HEK293 (cell line): ENCODE measurements around the gene PRELID1.

Experiments
- CTCF ChIA-PET: fragments of 350-600 bp; formaldehyde crosslinking; extraction: SDS; loops from one replicate; lab custom pipeline; 2021; ENCODE audit warnings: antibody characterized with exemption; lab: Yijun Ruan, JAX
- POLR2A ChIA-PET: fragments of 300-600 bp; formaldehyde crosslinking; extraction: SDS; loops from one replicate; lab custom pipeline; 2020; ENCODE audit warnings: antibody characterized with exemption, inconsistent platforms; lab: Yijun Ruan, JAX
- H3K27ac ChIP-seq: fragments of 200-500 bp; sonication (Bioruptor generic); 2 replicates; pipeline ENCODE4 v1.5.1; 2014; ENCODE audit warnings: low read depth, low read length, control low read depth, inconsistent platforms; ENCODE audit errors: extremely low read depth
- H3K36me3 ChIP-seq, 2 experiments: fragments of 200-500 bp in 1 of 2; sonication (Bioruptor generic) in 1 of 2; 1 replicate in 1 of 2; 2 replicates in 1 of 2; pipeline ENCODE4 v1.5.1; 2014 to 2017; ENCODE audit warnings: inconsistent platforms in 2 of 2, low read length in 2 of 2; ENCODE audit not compliant: control insufficient read depth in 2 of 2, insufficient read depth in 1 of 2
- H3K4me1 ChIP-seq: fragments of 200-500 bp; sonication (Bioruptor generic); 2 replicates; pipeline ENCODE4 v1.5.1; 2014; ENCODE audit warnings: mild to moderate bottlenecking, low read length, inconsistent platforms; ENCODE audit not compliant: control insufficient read depth, insufficient read depth
- H3K4me3 ChIP-seq: 2 replicates; pipeline ENCODE4 v1.5.1; 2011; ENCODE audit warnings: low read depth, mild to moderate bottlenecking, control low read depth, low read length, moderate library complexity
- H3K9me3 ChIP-seq: fragments of 200-500 bp; sonication (Bioruptor generic); 2 replicates; pipeline ENCODE4 v1.5.1; 2014; ENCODE audit warnings: low read depth, low read length, inconsistent platforms; ENCODE audit not compliant: control insufficient read depth, insufficient read depth
- BCL11B ChIP-seq: fragments of 450-650 bp; formaldehyde crosslinking; IDR thresholded peaks from 2 replicates; pipeline ENCODE4 v1.5.1; 2016; ENCODE audit warnings: low read depth, missing biosample characterization, missing genetic modification characterization
- IKZF3 ChIP-seq: fragments of 450-650 bp; IDR thresholded peaks from 2 replicates; pipeline ENCODE4 v1.5.0; 2018; ENCODE audit warnings: missing biosample characterization, mild to moderate bottlenecking, missing genetic modification characterization, moderate library complexity
- KLF1 ChIP-seq: fragments of 450-650 bp; formaldehyde crosslinking; IDR thresholded peaks from 2 replicates; pipeline ENCODE4 v1.5.1; 2016; ENCODE audit warnings: missing biosample characterization, missing genetic modification characterization
- KLF10 ChIP-seq: fragments of 450-650 bp; IDR thresholded peaks from 2 replicates; pipeline ENCODE4 v1.5.1; 2018; ENCODE audit warnings: missing biosample characterization, mild to moderate bottlenecking, missing genetic modification characterization
- TCF7L2 ChIP-seq: IDR thresholded peaks from 2 replicates; pipeline ENCODE4 v1.6.1; 2011; ENCODE audit warnings: low read depth, mild to moderate bottlenecking, inconsistent platforms, low read length, moderate library complexity, borderline replicate concordance
- TRIM28 ChIP-seq: IDR thresholded peaks from 2 replicates; pipeline ENCODE4 v1.6.1; 2011; ENCODE audit warnings: low read length, control low read depth, borderline replicate concordance
- ZBTB1 ChIP-seq: fragments of 450-650 bp; formaldehyde crosslinking; IDR thresholded peaks from 2 replicates; pipeline ENCODE4 v1.5.1; 2016; ENCODE audit warnings: missing biosample characterization, missing genetic modification characterization
- ZBTB20 ChIP-seq: fragments of 450-650 bp; formaldehyde crosslinking; IDR thresholded peaks from 2 replicates; pipeline ENCODE4 v1.5.1; 2016; ENCODE audit warnings: missing biosample characterization, missing genetic modification characterization
- ZBTB7A ChIP-seq: fragments of 450-650 bp; formaldehyde crosslinking; IDR thresholded peaks from 2 replicates; pipeline ENCODE4 v1.5.1; 2016; ENCODE audit warnings: low read depth, missing biosample characterization, missing genetic modification characterization
- ZEB2 ChIP-seq: fragments of 450-650 bp; formaldehyde crosslinking; IDR thresholded peaks from 2 replicates; pipeline ENCODE4 v1.5.1; 2016; ENCODE audit warnings: missing biosample characterization, missing genetic modification characterization
- ZNF10 ChIP-seq: fragments of 450-650 bp; formaldehyde crosslinking; IDR thresholded peaks from 2 replicates; pipeline ENCODE4 v1.5.1; 2017; ENCODE audit warnings: missing biosample characterization, missing genetic modification characterization
- ZNF138 ChIP-seq: fragments of 450-650 bp; formaldehyde crosslinking; IDR thresholded peaks from 2 replicates; pipeline ENCODE4 v1.5.1; 2016; ENCODE audit warnings: missing biosample characterization, missing genetic modification characterization, borderline replicate concordance
- ZNF157 ChIP-seq: fragments of 450-650 bp; formaldehyde crosslinking; IDR thresholded peaks from 2 replicates; pipeline ENCODE4 v1.5.1; 2016; ENCODE audit warnings: missing biosample characterization, missing genetic modification characterization
- ZNF169 ChIP-seq: fragments of 450-650 bp; formaldehyde crosslinking; IDR thresholded peaks from 2 replicates; pipeline ENCODE4 v1.5.1; 2016; ENCODE audit warnings: missing biosample characterization, missing genetic modification characterization
- ZNF341 ChIP-seq: fragments of 450-650 bp; formaldehyde crosslinking; IDR thresholded peaks from 2 replicates; pipeline ENCODE4; 2016; ENCODE audit warnings: low read depth, missing biosample characterization, missing genetic modification characterization
- ZNF37A ChIP-seq: fragments of 450-650 bp; IDR thresholded peaks from 2 replicates; pipeline ENCODE4 v1.5.1; 2018; ENCODE audit warnings: missing biosample characterization, missing genetic modification characterization
- ZNF473 ChIP-seq: fragments of 450-650 bp; formaldehyde crosslinking; IDR thresholded peaks from 2 replicates; pipeline ENCODE4 v1.5.1; 2017; ENCODE audit warnings: missing biosample characterization, missing genetic modification characterization
- ZNF521 ChIP-seq: fragments of 450-650 bp; formaldehyde crosslinking; IDR thresholded peaks from 2 replicates; pipeline ENCODE4 v1.5.1; 2017; ENCODE audit warnings: missing biosample characterization, mild to moderate bottlenecking, missing genetic modification characterization
- ZNF529 ChIP-seq: fragments of 450-650 bp; formaldehyde crosslinking; IDR thresholded peaks from 2 replicates; pipeline ENCODE4 v1.5.1; 2017; ENCODE audit warnings: missing genetic modification characterization, missing biosample characterization; ENCODE audit not compliant: insufficient replicate concordance
- ZNF530 ChIP-seq: fragments of 450-650 bp; formaldehyde crosslinking; IDR thresholded peaks from 2 replicates; pipeline ENCODE4 v1.5.1; 2016; ENCODE audit warnings: low read depth, missing biosample characterization, missing genetic modification characterization
- ZNF792 ChIP-seq: fragments of 450-650 bp; formaldehyde crosslinking; IDR thresholded peaks from 2 replicates; pipeline ENCODE4 v1.5.1; 2016; ENCODE audit warnings: missing biosample characterization, missing genetic modification characterization
- ZSCAN16 ChIP-seq: fragments of 450-650 bp; formaldehyde crosslinking; IDR thresholded peaks from 2 replicates; pipeline ENCODE4 v1.5.1; 2016; ENCODE audit warnings: missing biosample characterization, missing genetic modification characterization
- TF ChIP-seq, protein P1 (sequence below): fragments of 450-650 bp; formaldehyde crosslinking; IDR thresholded peaks from 2 replicates; pipeline ENCODE4 v1.5.1; 2016; ENCODE audit warnings: missing biosample characterization, missing genetic modification characterization
- TF ChIP-seq, protein P2 (sequence below): fragments of 450-650 bp; formaldehyde crosslinking; IDR thresholded peaks from 2 replicates; pipeline ENCODE4 v1.5.1; 2016; ENCODE audit warnings: missing biosample characterization, missing genetic modification characterization, borderline replicate concordance
- TF ChIP-seq, protein P3 (sequence below): fragments of 450-650 bp; formaldehyde crosslinking; IDR thresholded peaks from 2 replicates; pipeline ENCODE4 v1.5.1; 2017; ENCODE audit warnings: missing biosample characterization, missing genetic modification characterization
- TF ChIP-seq, protein P4 (sequence below): fragments of 450-650 bp; formaldehyde crosslinking; IDR thresholded peaks from 2 replicates; pipeline ENCODE4 v1.5.1; 2016; ENCODE audit warnings: missing biosample characterization, missing genetic modification characterization, low read depth

The PRELID1 gene

DNA sequence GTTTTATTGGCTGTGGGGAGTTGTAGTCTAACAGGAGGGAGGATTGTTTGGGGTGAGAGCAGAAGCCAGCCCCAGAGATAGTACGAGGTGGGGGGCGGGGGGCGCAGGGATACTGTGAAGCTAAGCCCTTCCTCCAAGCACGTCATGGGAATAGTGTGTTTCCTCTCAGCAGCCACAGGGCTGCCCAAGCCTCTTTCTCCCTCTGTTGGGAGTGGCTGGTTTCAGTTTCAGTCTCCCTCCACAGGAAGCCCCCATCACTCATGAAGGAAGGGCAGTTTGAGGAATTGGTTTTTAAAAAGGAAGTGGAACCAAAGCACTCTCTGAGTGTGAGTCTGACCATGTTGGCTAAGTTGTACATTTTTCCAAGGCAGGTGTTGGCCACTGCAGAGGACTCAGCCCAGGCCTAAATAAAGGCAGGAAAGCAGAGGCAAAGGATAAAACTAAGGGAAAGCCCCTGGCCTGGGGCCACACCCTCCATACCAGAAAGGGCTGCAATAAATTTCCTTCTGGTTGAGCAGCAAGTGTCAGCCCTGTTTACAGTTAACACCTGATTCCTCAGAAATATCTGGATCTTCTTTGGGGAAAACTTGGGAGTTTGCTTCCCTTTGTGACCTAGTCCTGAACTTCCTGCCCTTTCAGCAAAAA lies 3.2 kb upstream of the PRELID1 start (continued):
- TF ChIP-seq, protein P1, sequence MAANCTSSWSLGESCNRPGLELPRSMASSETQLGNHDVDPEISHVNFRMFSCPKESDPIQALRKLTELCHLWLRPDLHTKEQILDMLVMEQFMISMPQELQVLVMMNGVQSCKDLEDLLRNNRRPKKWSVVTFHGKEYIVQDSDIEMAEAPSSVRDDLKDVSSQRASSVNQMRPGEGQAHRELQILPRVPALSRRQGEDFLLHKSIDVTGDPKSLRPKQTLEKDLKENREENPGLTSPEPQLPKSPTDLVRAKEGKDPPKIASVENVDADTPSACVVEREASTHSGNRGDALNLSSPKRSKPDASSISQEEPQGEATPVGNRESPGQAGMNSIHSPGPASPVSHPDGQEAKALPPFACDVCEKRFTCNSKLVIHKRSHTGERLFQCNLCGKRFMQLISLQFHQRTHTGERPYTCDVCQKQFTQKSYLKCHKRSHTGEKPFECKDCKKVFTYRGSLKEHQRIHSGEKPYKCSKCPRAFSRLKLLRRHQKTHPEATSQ (tag by site-specific recombination), result no peak
- no peak for TF ChIP-seq ZNF10 (tag by site-specific recombination)
- 0 out of 2 replicates have a peak, but pooled peaks have one; percentile 37 for TF ChIP-seq TRIM28
- TF ChIP-seq ZNF473 (tag by site-specific recombination), result no peak
- peak; percentile 14; the same call in 1 of the 2 replicates for TF ChIP-seq ZEB2 (tag by site-specific recombination)
- peak; percentile 50 for TF ChIP-seq KLF10 (tag by site-specific recombination)
- TF ChIP-seq IKZF3 (tag by site-specific recombination), result peak; percentile 6; the same call in 1 of the 2 replicates
- TF ChIP-seq ZNF521 (tag by site-specific recombination), result no peak
- 0 out of 2 replicates have a peak, but pooled peaks have one; percentile 26 for TF ChIP-seq ZNF341 (tag by site-specific recombination)
- TF ChIP-seq, protein P2, sequence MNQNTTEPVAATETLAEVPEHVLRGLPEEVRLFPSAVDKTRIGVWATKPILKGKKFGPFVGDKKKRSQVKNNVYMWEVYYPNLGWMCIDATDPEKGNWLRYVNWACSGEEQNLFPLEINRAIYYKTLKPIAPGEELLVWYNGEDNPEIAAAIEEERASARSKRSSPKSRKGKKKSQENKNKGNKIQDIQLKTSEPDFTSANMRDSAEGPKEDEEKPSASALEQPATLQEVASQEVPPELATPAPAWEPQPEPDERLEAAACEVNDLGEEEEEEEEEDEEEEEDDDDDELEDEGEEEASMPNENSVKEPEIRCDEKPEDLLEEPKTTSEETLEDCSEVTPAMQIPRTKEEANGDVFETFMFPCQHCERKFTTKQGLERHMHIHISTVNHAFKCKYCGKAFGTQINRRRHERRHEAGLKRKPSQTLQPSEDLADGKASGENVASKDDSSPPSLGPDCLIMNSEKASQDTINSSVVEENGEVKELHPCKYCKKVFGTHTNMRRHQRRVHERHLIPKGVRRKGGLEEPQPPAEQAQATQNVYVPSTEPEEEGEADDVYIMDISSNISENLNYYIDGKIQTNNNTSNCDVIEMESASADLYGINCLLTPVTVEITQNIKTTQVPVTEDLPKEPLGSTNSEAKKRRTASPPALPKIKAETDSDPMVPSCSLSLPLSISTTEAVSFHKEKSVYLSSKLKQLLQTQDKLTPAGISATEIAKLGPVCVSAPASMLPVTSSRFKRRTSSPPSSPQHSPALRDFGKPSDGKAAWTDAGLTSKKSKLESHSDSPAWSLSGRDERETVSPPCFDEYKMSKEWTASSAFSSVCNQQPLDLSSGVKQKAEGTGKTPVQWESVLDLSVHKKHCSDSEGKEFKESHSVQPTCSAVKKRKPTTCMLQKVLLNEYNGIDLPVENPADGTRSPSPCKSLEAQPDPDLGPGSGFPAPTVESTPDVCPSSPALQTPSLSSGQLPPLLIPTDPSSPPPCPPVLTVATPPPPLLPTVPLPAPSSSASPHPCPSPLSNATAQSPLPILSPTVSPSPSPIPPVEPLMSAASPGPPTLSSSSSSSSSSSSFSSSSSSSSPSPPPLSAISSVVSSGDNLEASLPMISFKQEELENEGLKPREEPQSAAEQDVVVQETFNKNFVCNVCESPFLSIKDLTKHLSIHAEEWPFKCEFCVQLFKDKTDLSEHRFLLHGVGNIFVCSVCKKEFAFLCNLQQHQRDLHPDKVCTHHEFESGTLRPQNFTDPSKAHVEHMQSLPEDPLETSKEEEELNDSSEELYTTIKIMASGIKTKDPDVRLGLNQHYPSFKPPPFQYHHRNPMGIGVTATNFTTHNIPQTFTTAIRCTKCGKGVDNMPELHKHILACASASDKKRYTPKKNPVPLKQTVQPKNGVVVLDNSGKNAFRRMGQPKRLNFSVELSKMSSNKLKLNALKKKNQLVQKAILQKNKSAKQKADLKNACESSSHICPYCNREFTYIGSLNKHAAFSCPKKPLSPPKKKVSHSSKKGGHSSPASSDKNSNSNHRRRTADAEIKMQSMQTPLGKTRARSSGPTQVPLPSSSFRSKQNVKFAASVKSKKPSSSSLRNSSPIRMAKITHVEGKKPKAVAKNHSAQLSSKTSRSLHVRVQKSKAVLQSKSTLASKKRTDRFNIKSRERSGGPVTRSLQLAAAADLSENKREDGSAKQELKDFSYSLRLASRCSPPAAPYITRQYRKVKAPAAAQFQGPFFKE (tag by site-specific recombination), result no peak
- TF ChIP-seq KLF1 (tag by site-specific recombination), result peak; percentile 58
- no peak for TF ChIP-seq TCF7L2
- TF ChIP-seq, all 188 proteins: peak for 25

DNA sequence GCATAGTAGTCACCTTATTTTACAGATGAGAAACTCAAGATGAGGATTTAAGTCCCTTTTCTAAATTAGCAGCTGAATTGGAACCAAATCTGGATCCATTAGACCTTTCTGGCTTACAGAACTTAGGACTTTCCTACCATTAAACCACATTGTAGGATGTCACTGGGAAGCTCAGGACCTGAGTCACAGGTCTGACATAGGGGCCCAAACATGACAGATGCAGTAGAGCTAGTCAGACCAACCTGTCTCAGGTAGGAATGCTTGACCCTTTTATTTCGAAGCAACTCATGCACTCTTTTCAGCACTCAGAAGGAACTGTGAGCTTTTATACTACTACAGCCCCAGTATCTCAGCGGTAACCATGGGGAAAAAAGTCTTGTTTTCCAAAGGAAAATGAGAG lies 2.6 kb upstream of the PRELID1 start:
- Histone ChIP-seq H3K4me1 (peaks cover 13% of the 10 kb centered on the region), H3K27ac (0 out of 2 replicates have a peak overlapping the region, but pooled peaks have one; percentile 2), H3K4me3 (no peak overlapping the region), H3K36me3 (peaks cover 4 to 68% of the 10 kb centered on the region in 2 experiments; a peak in 2 of 3 replicates), H3K9me3 (no peaks in the 10 kb centered on the region)
- CTCF ChIA-PET, result interaction anchor here (1.1 to 3.4 kb wide), 4 partner anchors 9 to 640 kb away, joined by 3 to 16 read pairs (median 11); no protein-coding TSS in a partner anchor
- POLR2A ChIA-PET, result interaction anchor here (1.1 to 1.3 kb wide), 3 partner anchors 9 to 78 kb away, joined by 3 to 10 read pairs (median 4); partner anchors contain the start of gene MXD3
- no peak for TF ChIP-seq ZSCAN16 (tag by site-specific recombination)
- no peak for TF ChIP-seq ZNF530 (tag by site-specific recombination)
- no peak for TF ChIP-seq BCL11B (tag by site-specific recombination)
- TF ChIP-seq, protein P3, sequence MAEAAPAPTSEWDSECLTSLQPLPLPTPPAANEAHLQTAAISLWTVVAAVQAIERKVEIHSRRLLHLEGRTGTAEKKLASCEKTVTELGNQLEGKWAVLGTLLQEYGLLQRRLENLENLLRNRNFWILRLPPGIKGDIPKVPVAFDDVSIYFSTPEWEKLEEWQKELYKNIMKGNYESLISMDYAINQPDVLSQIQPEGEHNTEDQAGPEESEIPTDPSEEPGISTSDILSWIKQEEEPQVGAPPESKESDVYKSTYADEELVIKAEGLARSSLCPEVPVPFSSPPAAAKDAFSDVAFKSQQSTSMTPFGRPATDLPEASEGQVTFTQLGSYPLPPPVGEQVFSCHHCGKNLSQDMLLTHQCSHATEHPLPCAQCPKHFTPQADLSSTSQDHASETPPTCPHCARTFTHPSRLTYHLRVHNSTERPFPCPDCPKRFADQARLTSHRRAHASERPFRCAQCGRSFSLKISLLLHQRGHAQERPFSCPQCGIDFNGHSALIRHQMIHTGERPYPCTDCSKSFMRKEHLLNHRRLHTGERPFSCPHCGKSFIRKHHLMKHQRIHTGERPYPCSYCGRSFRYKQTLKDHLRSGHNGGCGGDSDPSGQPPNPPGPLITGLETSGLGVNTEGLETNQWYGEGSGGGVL (tag by site-specific recombination), result no peak
- TF ChIP-seq ZNF138 (tag by site-specific recombination), result no peak
- TF ChIP-seq, protein P4, sequence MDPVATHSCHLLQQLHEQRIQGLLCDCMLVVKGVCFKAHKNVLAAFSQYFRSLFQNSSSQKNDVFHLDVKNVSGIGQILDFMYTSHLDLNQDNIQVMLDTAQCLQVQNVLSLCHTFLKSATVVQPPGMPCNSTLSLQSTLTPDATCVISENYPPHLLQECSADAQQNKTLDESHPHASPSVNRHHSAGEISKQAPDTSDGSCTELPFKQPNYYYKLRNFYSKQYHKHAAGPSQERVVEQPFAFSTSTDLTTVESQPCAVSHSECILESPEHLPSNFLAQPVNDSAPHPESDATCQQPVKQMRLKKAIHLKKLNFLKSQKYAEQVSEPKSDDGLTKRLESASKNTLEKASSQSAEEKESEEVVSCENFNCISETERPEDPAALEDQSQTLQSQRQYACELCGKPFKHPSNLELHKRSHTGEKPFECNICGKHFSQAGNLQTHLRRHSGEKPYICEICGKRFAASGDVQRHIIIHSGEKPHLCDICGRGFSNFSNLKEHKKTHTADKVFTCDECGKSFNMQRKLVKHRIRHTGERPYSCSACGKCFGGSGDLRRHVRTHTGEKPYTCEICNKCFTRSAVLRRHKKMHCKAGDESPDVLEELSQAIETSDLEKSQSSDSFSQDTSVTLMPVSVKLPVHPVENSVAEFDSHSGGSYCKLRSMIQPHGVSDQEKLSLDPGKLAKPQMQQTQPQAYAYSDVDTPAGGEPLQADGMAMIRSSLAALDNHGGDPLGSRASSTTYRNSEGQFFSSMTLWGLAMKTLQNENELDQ (tag by site-specific recombination), result no peak
- no peak for TF ChIP-seq ZBTB1 (tag by site-specific recombination)
- TF ChIP-seq ZNF157, result no peak
- no peak for TF ChIP-seq ZNF529
- TF ChIP-seq ZBTB20 (tag by site-specific recombination), result no peak
- no peak for TF ChIP-seq ZNF792 (tag by site-specific recombination)
- no peak for TF ChIP-seq ZNF169 (tag by site-specific recombination)
- TF ChIP-seq ZNF37A, result no peak
- no peak for TF ChIP-seq ZBTB7A (tag by site-specific recombination)
